Testis (tissue), 3 donors: ENCODE data around the gene CEP104. TPM values are rescaled to one million over a fixed set of nuclear protein-coding genes. Genes with fewer than 3 reads are reported as not detected.

ENCODE experiments used
- DNase-seq: peaks from one replicate; pipeline ENCODE4 v3.0.0-alpha.2; 2019
- H3K27ac ChIP-seq, 2 donors: fragments of 200-600 bp; sonication (generic); one replicate each; pipeline ENCODE4 v1.5.1; 2019
- H3K27me3 ChIP-seq: fragments of 200-600 bp; sonication (generic); one replicate; pipeline ENCODE4 v1.5.1; 2019
- H3K36me3 ChIP-seq: fragments of 200-600 bp; sonication (generic); one replicate; pipeline ENCODE4 v1.5.1; 2017; ENCODE audit warnings: low read depth; ENCODE audit errors: missing control alignments
- H3K4me1 ChIP-seq: fragments of 200-600 bp; sonication (generic); one replicate; pipeline ENCODE4 v1.5.1; 2019
- H3K4me3 ChIP-seq, 2 donors: fragments of 200-600 bp; sonication (generic); one replicate each; pipeline ENCODE4 v1.5.1; 2017 to 2019
- H3K9me3 ChIP-seq: fragments of 200-600 bp; sonication (generic); one replicate; pipeline ENCODE4 v1.5.1; 2017
- CTCF ChIP-seq, 3 experiments: fragments of 450-650 bp in 2 of 3; fragments of 200-600 bp in 1 of 3; sonication (generic) in 1 of 3; IDR thresholded peaks; one replicate each; pipeline ENCODE4 v1.5.1; 2016 to 2019; ENCODE audit warnings: antibody characterized with exemption in 3 of 3, mild to moderate bottlenecking in 2 of 3, moderate library complexity in 1 of 3
- POLR2A ChIP-seq: fragments of 450-650 bp; IDR thresholded peaks from one replicate; pipeline ENCODE4 v1.6.1; 2017; ENCODE audit warnings: antibody characterized with exemption, mild to moderate bottlenecking, moderate library complexity
- WGBS, 2 donors: methylation state at CpG; one replicate each; pipeline ENCODE4 v1.1.5; 2018; 5-methylcytosine and 5-hydroxymethylcytosine counted together
- intact Hi-C: fragments of 100-400 bp; cut with DNase I; formaldehyde crosslinking; loops from one replicate; pipeline ENCODE4 v1.15.1; 2023; ENCODE audit warnings: low total_unique reads
- polyA plus RNA-seq: library from polyadenylated mRNA; stranded (reverse); fragments of 350-450 nt; fragmentation: Illumina TruSeq; extraction: RNeasy Lipid Tissue Mini Kit (QIAGEN cat#74804); gene quantifications from one replicate; pipeline ENCODE4 v1.2.3, GENCODE V29; 2014; ENCODE audit warnings: low read depth, low replicate concordance; ENCODE audit not compliant: insufficient read depth
- total RNA-seq, 2 donors: library from RNA; depleted of rRNA; stranded (reverse); fragments of >200 nt; gene quantifications; one replicate each; pipeline ENCODE4 v1.2.3, GENCODE V29; 2016

Gene CEP104
- total and polyA plus RNA-seq, 3 donors from 2014 or later = 41.5 to 80.4 (median 55.1) TPM

GRCh38 chr1:3821447-3821846 lies 35.6 kb downstream of the CEP104 start:
- DNase-seq = no peak
- H3K27me3 ChIP-seq = no peaks in the 10 kb centered on the region
- no peaks in the 10 kb centered on the region for H3K4me1 ChIP-seq
- intact Hi-C loops = no loop called here
- no peaks in the 10 kb centered on the region for H3K36me3 ChIP-seq
- WGBS, 2 donors = 86 to 92% methylated on average over 13 of the region's 13 CpGs
- no peak overlapping the region for H3K4me3 ChIP-seq
- H3K27ac ChIP-seq = no peak overlapping the region
- TF ChIP-seq POLR2A (no peak), CTCF (IDR thresholded peaks at IDR 0.05) (no peak)
- H3K9me3 ChIP-seq = no peaks in the 10 kb centered on the region

GRCh38 chr1:3821004-3821403 lies 36.0 kb downstream of the CEP104 start:
- DNase-seq = no peak
- intact Hi-C loops = no loop called here
- Histone ChIP-seq H3K4me3 (no peak overlapping the region), H3K27ac (no peak overlapping the region), H3K36me3 (no peaks in the 10 kb centered on the region), H3K9me3 (no peaks in the 10 kb centered on the region), H3K4me1 (no peaks in the 10 kb centered on the region), H3K27me3 (no peaks in the 10 kb centered on the region)
- no peak for TF ChIP-seq POLR2A
- no peak for TF ChIP-seq CTCF (IDR thresholded peaks at IDR 0.05)
- 86 to 90% methylated on average over 6 of the region's 6 CpGs for WGBS, 2 donors

- Histone ChIP-seq H3K27me3 (no peaks in the 10 kb centered on the region), H3K9me3 (no peaks in the 10 kb centered on the region), H3K27ac (no peak overlapping the region), H3K4me1 (no peaks in the 10 kb centered on the region), H3K4me3 (no peak overlapping the region), H3K36me3 (no peaks in the 10 kb centered on the region)
- WGBS, 2 donors = 85 to 87% methylated on average over 8 of the region's 8 CpGs
- DNase-seq = no peak
- TF ChIP-seq CTCF (IDR thresholded peaks at IDR 0.05) (no peak), POLR2A (no peak)
- intact Hi-C loops = no loop called here
Observed at GRCh38 chr1:3820316-3820715, 36.7 kb downstream of the CEP104 start.

GRCh38 chr1:3819771-3820200 lies 37.2 kb downstream of the CEP104 start:
- no peaks in the 10 kb centered on the region for H3K9me3 ChIP-seq
- intact Hi-C loops = no loop called here
- no peaks in the 10 kb centered on the region for H3K36me3 ChIP-seq
- no peaks in the 10 kb centered on the region for H3K27me3 ChIP-seq
- TF ChIP-seq POLR2A (no peak), CTCF (IDR thresholded peaks at IDR 0.05) (no peak)
- no peak overlapping the region for H3K4me3 ChIP-seq
- no peak for DNase-seq
- H3K27ac ChIP-seq = no peak overlapping the region
- no peaks in the 10 kb centered on the region for H3K4me1 ChIP-seq
- WGBS, 2 donors = 78% methylated on average over 10 of the region's 10 CpGs

GRCh38 chr1:3817821-3818597 lies 39.0 kb downstream of the CEP104 start:
- Histone ChIP-seq H3K27ac (no peak overlapping the region), H3K4me1 (no peaks in the 10 kb centered on the region), H3K9me3 (no peaks in the 10 kb centered on the region), H3K4me3 (no peak overlapping the region), H3K27me3 (no peaks in the 10 kb centered on the region), H3K36me3 (no peaks in the 10 kb centered on the region)
- intact Hi-C loops = no loop called here
- 90 to 91% methylated on average over 23 to 28 of the region's 28 CpGs for WGBS, 2 donors
- no peak for DNase-seq
- no peak for TF ChIP-seq POLR2A
- no peak for TF ChIP-seq CTCF (IDR thresholded peaks at IDR 0.05)
